Progenitor cell of endocrine pancreas (in vitro differentiated cells): ENCODE measurements around the gene ADCY3. TPM values are rescaled to one million over a fixed set of nuclear protein-coding genes. Genes with fewer than 3 reads are reported as not detected.

Source experiments
- DNase-seq: peaks from one replicate; pipeline ENCODE4 v3.0.0; 2021; ENCODE audit warnings: low spot score; ENCODE audit not compliant: unreplicated experiment
- H3K27ac Mint-ChIP-seq: 2 replicates; pipeline ENCODE4 v1.8.0; 2021; ENCODE audit warnings: mild to moderate bottlenecking, moderate library complexity, mixed read lengths
- H3K27me3 Mint-ChIP-seq: 2 replicates; pipeline ENCODE4 v1.8.0; 2021; ENCODE audit warnings: mixed read lengths
- H3K36me3 Mint-ChIP-seq: 2 replicates; pipeline ENCODE4 v1.8.0; 2022; ENCODE audit warnings: mixed read lengths; ENCODE audit not compliant: insufficient read depth
- H3K4me1 Mint-ChIP-seq: 2 replicates; pipeline ENCODE4 v1.8.0; 2021; ENCODE audit warnings: low read depth, mixed read lengths
- H3K4me3 Mint-ChIP-seq: 2 replicates; pipeline ENCODE4 v1.8.0; 2021; ENCODE audit warnings: low read depth, mild to moderate bottlenecking, moderate library complexity, mixed read lengths
- H3K9me3 Mint-ChIP-seq: 2 replicates; pipeline ENCODE4 v1.8.0; 2021; ENCODE audit warnings: low read depth, mixed read lengths
- CTCF ChIP-seq: fragments of 200-600 bp; sonication (generic); IDR thresholded peaks from one replicate; pipeline ENCODE4 v1.5.0; 2021; ENCODE audit warnings: antibody characterized with exemption, mild to moderate bottlenecking; ENCODE audit not compliant: unreplicated experiment
- total RNA-seq: library from RNA; stranded (reverse); gene quantifications from 2 replicates; pipeline ENCODE4 v1.2.1, GENCODE V29; 2021

ADCY3 gene
- total RNA-seq, 1 donor from 2014 or later = 22.6 TPM

GRCh38 chr2:24850944-24851343 lies 69.1 kb downstream of the ADCY3 start:
- no peak for TF ChIP-seq CTCF
- Mint-ChIP-seq H3K4me1 (no peaks in the 10 kb centered on the region), H3K9me3 (peaks cover 5% of the 10 kb centered on the region), H3K27me3 (no peaks in the 10 kb centered on the region), H3K36me3 (peaks cover 5% of the 10 kb centered on the region), H3K27ac (no peak overlapping the region), H3K4me3 (no peak overlapping the region)
- DNase-seq = no peak

- Mint-ChIP-seq H3K27ac (no peak overlapping the region), H3K36me3 (peaks cover 8% of the 10 kb centered on the region), H3K4me3 (no peak overlapping the region), H3K27me3 (no peaks in the 10 kb centered on the region), H3K9me3 (peaks cover 5% of the 10 kb centered on the region), H3K4me1 (no peaks in the 10 kb centered on the region)
- no peak for TF ChIP-seq CTCF
- no peak for DNase-seq
Observed at GRCh38 chr2:24845691-24846090, 74.3 kb downstream of the ADCY3 start.

GRCh38 chr2:24844023-24844685 lies 75.9 kb downstream of the ADCY3 start:
- TF ChIP-seq CTCF = no peak
- Mint-ChIP-seq H3K4me1 (no peaks in the 10 kb centered on the region), H3K4me3 (no peak overlapping the region), H3K36me3 (peaks cover 8% of the 10 kb centered on the region), H3K27ac (no peak overlapping the region), H3K9me3 (peaks cover 5% of the 10 kb centered on the region), H3K27me3 (no peaks in the 10 kb centered on the region)
- no peak for DNase-seq

GRCh38 chr2:24843330-24843860 lies 76.6 kb downstream of the ADCY3 start:
- Mint-ChIP-seq H3K27me3 (no peaks in the 10 kb centered on the region), H3K27ac (no peak overlapping the region), H3K9me3 (peaks cover 5% of the 10 kb centered on the region), H3K36me3 (peaks cover 6% of the 10 kb centered on the region), H3K4me1 (no peaks in the 10 kb centered on the region), H3K4me3 (no peak overlapping the region)
- no peak for TF ChIP-seq CTCF
- DNase-seq = no peak

- H3K27me3 Mint-ChIP-seq = no peaks in the 10 kb centered on the region
- no peak for TF ChIP-seq CTCF
- H3K27ac Mint-ChIP-seq = no peak overlapping the region
- H3K36me3 Mint-ChIP-seq = peaks cover 6% of the 10 kb centered on the region
- peaks cover 5% of the 10 kb centered on the region for H3K9me3 Mint-ChIP-seq
- no peak for DNase-seq
- no peak overlapping the region for H3K4me3 Mint-ChIP-seq
- H3K4me1 Mint-ChIP-seq = no peaks in the 10 kb centered on the region
Observed at GRCh38 chr2:24842081-24843050, 77.7 kb downstream of the ADCY3 start.
